Measurements from ENCODE around the gene TMEM178A.
"Not testable (repeated sequence)": the region's sequence is repeated elsewhere in the genome, so short reads cannot be mapped to it uniquely, and the experiment has no call there.

TMEM178A gene

GRCh38 chr2:39649511-39649910 is 16.2 kb upstream of the TMEM178A start:
- DNase-seq: no peak

GRCh38 chr2:39650468-39650867 is 15.2 kb upstream of the TMEM178A start:
- DNase-seq: no peak

- DNase-seq: not testable (repeated sequence)
These were observed 9.5 kb upstream of the TMEM178A start for GRCh38 chr2:39656215-39656614.

GRCh38 chr2:39657287-39657937 is 8.3 kb upstream of the TMEM178A start:
- DNase-seq: no peak

- no peak for DNase-seq
These were observed 7.3 kb upstream of the TMEM178A start for GRCh38 chr2:39658371-39658770.

- DNase-seq: no peak
These were observed 5.7 kb upstream of the TMEM178A start for GRCh38 chr2:39659765-39660611.

GRCh38 chr2:39660612-39661236 is 5.0 kb upstream of the TMEM178A start:
- DNase-seq: no peak

- DNase-seq: no peak
These were observed 3.9 kb upstream of the TMEM178A start for GRCh38 chr2:39661826-39662225.

- no peak for DNase-seq
These were observed 2.4 kb upstream of the TMEM178A start for GRCh38 chr2:39663187-39663930.

- no peak for DNase-seq
These were observed 1.4 kb upstream of the TMEM178A start for GRCh38 chr2:39664232-39664887.

- DNase-seq: no peak
These were observed 677 bp upstream of the TMEM178A start for GRCh38 chr2:39664888-39665591.

GRCh38 chr2:39666491-39667101 is 879 bp downstream of the TMEM178A start:
- no peak for DNase-seq

GRCh38 chr2:39667104-39667885 is 1.6 kb downstream of the TMEM178A start:
- DNase-seq: no peak

GRCh38 chr2:39667886-39668276 is 2.2 kb downstream of the TMEM178A start:
- DNase-seq: no peak

- DNase-seq: no peak
These were observed 2.9 kb downstream of the TMEM178A start for GRCh38 chr2:39668576-39669080.

- DNase-seq: no peak
These were observed 5.9 kb downstream of the TMEM178A start for GRCh38 chr2:39671604-39672003.

- no peak for DNase-seq
These were observed 7.3 kb downstream of the TMEM178A start for GRCh38 chr2:39673018-39673417.

GRCh38 chr2:39676342-39676741 is 10.6 kb downstream of the TMEM178A start:
- DNase-seq: no peak

GRCh38 chr2:39678170-39678569 is 12.5 kb downstream of the TMEM178A start:
- no peak for DNase-seq

GRCh38 chr2:39679805-39680204 is 14.1 kb downstream of the TMEM178A start:
- no peak for DNase-seq

Measured in GOT3 (cell line).